HuH-7 (cell line): ENCODE data around the gene PP2D1.
"Not testable (repeated sequence)": the region's sequence is repeated elsewhere in the genome, so short reads cannot be mapped to it uniquely, and the experiment has no call there.

Source experiments
- DNase-seq: peaks from one replicate; pipeline ENCODE4 v3.0.0; 2011; ENCODE audit warnings: low spot score

PP2D1 gene

GRCh38 chr3:19967812-19968211 is 44.3 kb downstream of the PP2D1 start:
- DNase-seq, result no peak

GRCh38 chr3:19967208-19967607 is 44.9 kb downstream of the PP2D1 start:
- DNase-seq, result no peak

- DNase-seq, result no peak
Observed at GRCh38 chr3:19961960-19962359, 50.1 kb downstream of the PP2D1 start.

- DNase-seq, result no peak
Observed at GRCh38 chr3:19960696-19961095, 51.4 kb downstream of the PP2D1 start.

GRCh38 chr3:19959505-19959904 is 52.6 kb downstream of the PP2D1 start:
- DNase-seq, result no peak

GRCh38 chr3:19957354-19957753 is 54.7 kb downstream of the PP2D1 start:
- not testable (repeated sequence) for DNase-seq

- no peak for DNase-seq
Observed at GRCh38 chr3:19954676-19955075, 57.4 kb downstream of the PP2D1 start.

GRCh38 chr3:19950316-19950715 is 61.7 kb downstream of the PP2D1 start:
- no peak for DNase-seq

- no peak for DNase-seq
Observed at GRCh38 chr3:19948226-19948591, 63.9 kb downstream of the PP2D1 start.

- peak; percentile 51 for DNase-seq
Observed at GRCh38 chr3:19947549-19948225, 64.4 kb downstream of the PP2D1 start.

- DNase-seq, result peak; percentile 98
Observed at GRCh38 chr3:19946832-19947548, 65.1 kb downstream of the PP2D1 start, which contains the start of gene RAB5A. TSS of gene RAB5A (plus strand) at chr3:19947097. CDS start at chr3:19950899, 3,802 bp downstream.

GRCh38 chr3:19945969-19946831 is 65.9 kb downstream of the PP2D1 start:
- no peak for DNase-seq

- peak; percentile 29 for DNase-seq
Observed at GRCh38 chr3:19945534-19945933, 66.5 kb downstream of the PP2D1 start.

GRCh38 chr3:19940643-19941042 is 71.4 kb downstream of the PP2D1 start:
- DNase-seq, result no peak

GRCh38 chr3:19938295-19938627 is 73.8 kb downstream of the PP2D1 start:
- no peak for DNase-seq

GRCh38 chr3:19937459-19938294 is 74.4 kb downstream of the PP2D1 start:
- DNase-seq, result no peak
